ENCODE data around the gene DISC1.

GRCh38 chr1:231818337-231818736, 191.7 kb downstream of the DISC1 start:
- TF ChIP-seq, protein P1, sequence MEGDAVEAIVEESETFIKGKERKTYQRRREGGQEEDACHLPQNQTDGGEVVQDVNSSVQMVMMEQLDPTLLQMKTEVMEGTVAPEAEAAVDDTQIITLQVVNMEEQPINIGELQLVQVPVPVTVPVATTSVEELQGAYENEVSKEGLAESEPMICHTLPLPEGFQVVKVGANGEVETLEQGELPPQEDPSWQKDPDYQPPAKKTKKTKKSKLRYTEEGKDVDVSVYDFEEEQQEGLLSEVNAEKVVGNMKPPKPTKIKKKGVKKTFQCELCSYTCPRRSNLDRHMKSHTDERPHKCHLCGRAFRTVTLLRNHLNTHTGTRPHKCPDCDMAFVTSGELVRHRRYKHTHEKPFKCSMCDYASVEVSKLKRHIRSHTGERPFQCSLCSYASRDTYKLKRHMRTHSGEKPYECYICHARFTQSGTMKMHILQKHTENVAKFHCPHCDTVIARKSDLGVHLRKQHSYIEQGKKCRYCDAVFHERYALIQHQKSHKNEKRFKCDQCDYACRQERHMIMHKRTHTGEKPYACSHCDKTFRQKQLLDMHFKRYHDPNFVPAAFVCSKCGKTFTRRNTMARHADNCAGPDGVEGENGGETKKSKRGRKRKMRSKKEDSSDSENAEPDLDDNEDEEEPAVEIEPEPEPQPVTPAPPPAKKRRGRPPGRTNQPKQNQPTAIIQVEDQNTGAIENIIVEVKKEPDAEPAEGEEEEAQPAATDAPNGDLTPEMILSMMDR (IDR thresholded peaks at IDR 0.05) = no peak
- TF ChIP-seq POLR2A (IDR thresholded peaks at IDR 0.05) = no peak

All from uterus (tissue), 2 donors.